ENCODE results near the gene KRTAP10-6.
"Not testable (repeated sequence)": the region's sequence is repeated elsewhere in the genome, so short reads cannot be mapped to it uniquely, and the experiment has no call there.

The KRTAP10-6 gene

DNA sequence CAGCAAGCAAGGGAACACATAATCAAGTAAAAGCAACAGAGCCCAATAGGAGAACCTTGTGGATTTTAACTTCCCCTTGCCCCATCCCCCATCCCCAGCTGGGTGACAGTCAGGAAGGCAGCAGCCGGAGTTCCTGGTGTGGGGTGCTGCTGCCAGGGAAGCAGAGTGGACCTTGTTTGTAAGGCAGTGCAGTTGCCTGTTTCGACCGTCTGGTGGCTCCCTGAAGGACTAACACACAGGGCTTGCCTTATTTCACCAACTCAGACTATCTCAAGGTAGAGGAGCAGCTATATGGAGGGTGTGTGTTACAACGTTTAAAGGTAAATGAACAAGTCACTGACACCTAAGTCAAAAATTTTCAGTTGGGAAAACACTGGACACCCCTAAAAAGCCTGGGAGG, 26.2 kb upstream of the KRTAP10-6 start:
- DNase-seq (ENCODE audit: low read depth in 4 of 4, low spot score in 1 of 4) = no peak

DNA sequence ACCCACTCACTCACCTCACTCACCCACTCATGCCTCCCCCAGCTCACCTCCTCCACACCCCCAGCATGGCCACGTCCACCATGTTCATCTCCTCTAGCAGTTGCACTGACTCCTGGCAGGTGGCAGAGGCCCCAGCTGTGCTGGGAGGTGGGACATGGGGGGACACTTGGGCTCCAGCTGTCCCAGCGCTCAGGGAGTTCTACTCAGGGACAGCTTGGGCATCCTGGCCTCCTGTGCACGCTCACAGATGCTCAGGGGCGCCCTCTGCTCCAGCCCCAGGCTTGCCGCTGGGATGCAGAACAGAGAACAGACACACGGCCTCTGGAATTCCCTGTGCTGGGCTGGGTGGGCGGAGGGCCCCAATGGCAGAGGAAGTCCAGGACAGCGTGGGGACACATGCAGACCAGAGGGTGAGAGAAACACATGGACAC, 24.8 kb upstream of the KRTAP10-6 start:
- no peak for DNase-seq (ENCODE audit: low read depth in 4 of 4, low spot score in 1 of 4)

DNA sequence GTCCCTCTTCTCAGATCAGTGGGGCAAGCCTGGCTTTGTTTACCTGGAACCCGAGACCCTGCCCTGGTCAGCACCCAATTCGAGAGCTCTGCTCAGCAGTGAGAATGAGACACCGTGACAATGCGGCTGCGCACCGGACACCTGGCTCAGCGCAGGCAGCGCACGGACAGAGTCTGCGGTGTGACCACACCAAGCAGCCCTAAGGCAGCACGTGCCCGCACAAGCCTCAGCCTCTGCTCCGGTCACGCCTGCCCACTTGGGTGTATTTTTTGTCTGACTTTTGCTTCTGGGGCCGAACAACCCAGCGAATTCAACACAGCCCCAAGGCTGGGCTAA, 24.3 kb upstream of the KRTAP10-6 start:
- no peak for DNase-seq (ENCODE audit: low read depth in 4 of 4, low spot score in 1 of 4)

DNA sequence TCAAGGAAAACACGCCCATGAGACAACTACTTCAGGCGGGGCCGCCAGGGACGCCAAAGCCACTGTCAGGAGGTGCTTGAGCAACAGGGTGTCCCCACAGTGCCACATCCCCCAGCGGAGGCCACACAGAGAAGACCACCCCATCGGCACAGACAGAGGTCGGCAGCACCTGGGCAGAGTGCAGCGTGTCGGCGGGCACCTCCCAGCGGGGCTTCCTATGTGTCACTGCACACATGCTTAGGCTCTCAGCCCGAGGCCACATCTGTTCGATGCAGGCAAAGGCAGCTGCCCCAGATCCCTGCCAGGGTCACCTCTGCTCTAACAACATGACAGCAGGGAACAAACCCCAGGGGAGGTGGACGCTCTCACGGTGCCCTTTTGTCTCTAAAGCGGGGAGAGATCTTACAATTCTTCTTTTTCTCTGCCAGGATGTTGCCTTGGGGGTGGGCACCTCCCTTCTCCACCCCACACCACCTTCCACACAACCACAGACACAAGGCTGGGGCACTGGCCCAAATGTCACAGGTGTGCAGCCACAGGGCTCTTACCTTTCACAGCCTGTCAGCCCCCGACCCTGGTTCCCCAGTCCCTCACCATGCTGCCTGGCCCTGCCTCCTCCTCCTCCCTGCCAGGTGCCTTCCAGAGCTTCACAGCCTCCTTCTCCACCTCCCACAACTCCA, 23.7 kb upstream of the KRTAP10-6 start:
- no peak for DNase-seq (ENCODE audit: low read depth in 4 of 4, low spot score in 1 of 4)

DNA sequence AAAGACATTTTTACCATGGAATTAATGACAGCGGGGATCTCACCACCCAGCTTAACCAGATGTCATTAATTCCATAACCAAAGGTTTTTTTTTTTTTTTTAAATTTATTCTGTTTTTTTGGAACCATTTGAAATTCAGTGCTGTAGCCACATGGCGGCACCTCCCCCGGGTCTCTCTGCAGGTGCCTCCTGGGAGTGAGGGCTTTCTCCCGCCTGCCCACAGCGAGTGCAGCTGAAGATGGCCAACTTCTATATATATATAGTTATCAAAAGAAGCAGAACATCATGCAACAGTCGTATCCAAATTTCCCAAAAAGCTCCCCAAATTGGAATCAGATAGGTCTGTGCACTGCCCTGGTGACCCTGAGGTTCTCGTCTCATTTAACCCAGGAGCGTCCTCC, 23.2 kb upstream of the KRTAP10-6 start:
- DNase-seq (ENCODE audit: low read depth in 4 of 4, low spot score in 1 of 4) = no peak

DNA sequence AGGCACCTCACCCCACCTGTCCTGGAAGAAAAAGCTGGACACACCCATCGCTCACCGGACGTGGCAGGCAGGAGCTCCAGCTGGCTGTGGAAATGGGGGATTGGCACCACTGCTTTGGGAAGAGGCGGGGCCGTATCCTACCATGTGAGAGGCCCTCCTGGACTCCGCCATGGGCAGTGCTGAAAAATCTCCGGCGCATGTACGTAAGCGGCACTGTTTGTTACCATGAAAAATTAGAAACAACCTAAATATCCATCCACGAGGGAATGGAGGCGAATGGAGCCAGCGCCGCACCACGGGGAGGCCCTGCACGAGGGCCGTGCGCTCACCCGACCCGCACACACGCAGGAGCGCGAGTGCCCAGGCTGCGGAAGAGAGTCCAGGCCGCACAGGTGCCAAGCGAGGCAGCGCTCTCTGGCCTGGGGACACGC, 22.7 kb upstream of the KRTAP10-6 start:
- no peak for DNase-seq (ENCODE audit: low read depth in 4 of 4, low spot score in 1 of 4)

DNA sequence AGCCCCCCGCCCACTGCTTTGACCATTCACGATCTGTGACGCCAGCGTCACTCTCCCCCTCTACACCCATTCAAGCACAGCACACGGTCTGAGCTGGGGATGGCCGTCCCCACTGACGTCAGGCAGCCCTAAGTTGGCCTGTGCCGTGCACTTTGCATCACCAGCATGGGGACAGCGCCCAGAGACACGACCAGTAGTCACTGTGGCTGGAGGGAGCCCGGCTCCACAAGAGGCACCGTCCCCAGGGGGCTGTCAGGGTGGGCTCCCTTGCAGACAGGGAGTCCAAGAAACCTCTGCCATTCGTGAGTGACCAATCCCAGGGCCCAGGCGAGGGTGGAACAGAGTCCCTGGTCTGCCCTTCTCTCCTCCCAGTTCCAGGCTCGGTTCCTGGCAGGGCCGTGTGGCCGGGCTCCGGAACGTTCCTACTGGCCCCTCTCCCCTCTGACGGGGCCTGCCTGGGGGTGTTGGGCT, 21.9 kb upstream of the KRTAP10-6 start:
- no peak for DNase-seq (ENCODE audit: low read depth in 4 of 4, low spot score in 1 of 4)

GRCh38 chr21:44613386-44614155, 21.3 kb upstream of the KRTAP10-6 start:
- DNase-seq (ENCODE audit: low read depth in 4 of 4, low spot score in 1 of 4) = no peak

- no peak for DNase-seq (ENCODE audit: low read depth in 4 of 4, low spot score in 1 of 4)
These were observed 20.4 kb upstream of the KRTAP10-6 start for GRCh38 chr21:44612669-44613229.

GRCh38 chr21:44612029-44612486, 19.8 kb upstream of the KRTAP10-6 start, which contains the start of gene KRTAP10-8:
Gene KRTAP10-8, plus strand, starts transcription at chr21:44612079. Its CDS starts 22 bp downstream, at chr21:44612101.
- no peak for DNase-seq (ENCODE audit: low read depth in 4 of 4, low spot score in 1 of 4)

GRCh38 chr21:44611551-44611950, 19.2 kb upstream of the KRTAP10-6 start:
- DNase-seq (ENCODE audit: low read depth in 4 of 4, low spot score in 1 of 4) = no peak

GRCh38 chr21:44610157-44610843, 18.0 kb upstream of the KRTAP10-6 start:
- DNase-seq (ENCODE audit: low read depth in 4 of 4, low spot score in 1 of 4) = not testable (repeated sequence)

DNA sequence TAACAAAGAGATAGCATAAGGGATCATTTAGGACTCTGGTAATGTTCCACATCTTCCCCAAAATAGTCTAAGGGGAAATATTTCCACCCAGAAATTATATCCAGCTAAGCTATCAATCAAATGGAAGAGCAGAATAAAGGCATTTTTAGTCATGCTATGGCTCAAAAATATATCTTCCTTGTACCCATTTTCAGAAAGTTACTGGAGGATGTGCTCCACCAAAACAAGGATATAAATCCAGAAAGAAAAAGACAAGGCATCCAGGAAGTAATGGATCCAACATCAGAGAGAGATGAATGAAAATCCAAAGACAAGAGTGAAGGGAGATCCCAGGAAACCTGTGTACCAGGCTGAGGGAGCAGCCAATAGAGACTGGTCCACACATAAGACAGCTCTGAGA, 16.9 kb upstream of the KRTAP10-6 start:
- no peak for DNase-seq (ENCODE audit: low read depth in 4 of 4, low spot score in 1 of 4)

DNA sequence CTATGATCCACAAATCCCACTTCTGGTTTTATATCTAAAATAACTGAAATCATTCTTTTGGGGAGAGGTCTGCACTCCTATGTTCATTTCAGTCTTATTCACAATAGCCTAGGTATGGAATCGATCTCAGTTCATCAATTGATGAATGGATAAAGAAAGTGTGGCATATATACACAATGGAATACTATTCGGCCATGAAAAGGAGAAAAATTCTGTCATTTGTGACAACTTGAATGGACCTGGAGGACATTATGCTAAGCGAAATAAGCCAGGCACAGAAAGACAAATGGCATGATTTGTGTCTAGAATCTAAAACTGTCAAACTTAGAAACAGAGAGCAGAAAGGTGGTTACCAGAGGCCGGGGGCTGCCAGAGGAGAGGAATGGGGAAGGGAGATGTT, 14.2 kb upstream of the KRTAP10-6 start:
- no peak for DNase-seq (ENCODE audit: low read depth in 4 of 4, low spot score in 1 of 4)

- no peak for DNase-seq (ENCODE audit: low read depth in 4 of 4, low spot score in 1 of 4)
These were observed 11.6 kb upstream of the KRTAP10-6 start for GRCh38 chr21:44603911-44604310.

GRCh38 chr21:44603109-44603875, 11.0 kb upstream of the KRTAP10-6 start:
- no peak for DNase-seq (ENCODE audit: low read depth in 4 of 4, low spot score in 1 of 4)

DNA sequence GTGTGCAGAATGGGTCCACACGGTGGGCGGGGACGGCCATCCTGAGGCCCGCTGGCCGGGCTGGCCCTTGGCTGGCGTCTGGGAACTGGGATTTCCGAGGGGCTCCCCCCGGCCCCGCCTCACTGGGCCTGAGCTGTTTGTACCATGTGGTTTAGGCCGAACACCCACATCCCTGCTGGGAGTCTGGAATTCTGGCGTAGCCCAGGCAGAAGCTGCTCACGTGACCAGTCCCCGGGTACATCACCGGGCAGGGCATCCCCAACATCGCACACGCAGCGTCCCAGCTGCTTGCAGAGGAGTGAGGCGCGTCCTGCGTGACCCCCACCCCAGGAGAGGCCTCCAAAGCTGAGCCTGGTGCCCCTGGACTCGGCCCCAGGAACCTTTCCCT, 10.2 kb upstream of the KRTAP10-6 start:
- DNase-seq (ENCODE audit: low read depth in 4 of 4, low spot score in 1 of 4) = no peak

- no peak for DNase-seq (ENCODE audit: low read depth in 4 of 4, low spot score in 1 of 4)
These were observed 9.5 kb upstream of the KRTAP10-6 start for GRCh38 chr21:44601596-44602462.

- DNase-seq (ENCODE audit: low read depth in 4 of 4, low spot score in 1 of 4) = not testable (repeated sequence)
These were observed 8.8 kb upstream of the KRTAP10-6 start for GRCh38 chr21:44601091-44601490.

Measured in stimulated activated CD4-positive, alpha-beta T cell treated with anti-CD3 and anti-CD28 coated beads, Interleukin-1b, Interleukin-23, amount 100 ng/mL, for 24 hours (primary cell).